ENCODE measurements around the gene BASP1.

- TF ChIP-seq POLR2AphosphoS5 (IDR thresholded peaks at IDR 0.05; ENCODE audit: low read depth, low read length) = no peak
- TF ChIP-seq RAD21 (IDR thresholded peaks at IDR 0.05; ENCODE audit: low read length) = no peak
- no peak for TF ChIP-seq PBX3 (IDR thresholded peaks at IDR 0.05)
- TF ChIP-seq USF2 (IDR thresholded peaks at IDR 0.05; ENCODE audit: borderline replicate concordance, low read depth, low read length) = no peak
- TF ChIP-seq CTCF (IDR thresholded peaks at IDR 0.05) = no peak
- no peak for TF ChIP-seq EP300 (IDR thresholded peaks at IDR 0.05; ENCODE audit: borderline replicate concordance in 1 of 2, low read depth in 1 of 2, low read length in 1 of 2)
Measured at GRCh38 chr5:17243287-17244063, 26.0 kb downstream of the BASP1 start.
